HG03432 (cell line): Measurements from ENCODE around the gene ARID1B.

Experiments used
- ATAC-seq: cut with Tn5 transposase; IDR thresholded peaks from one replicate; pipeline ENCODE4 v1.9.1; 2021; ENCODE audit warnings: mild to moderate bottlenecking, moderate library complexity; ENCODE audit not compliant: unreplicated experiment

ARID1B gene

DNA sequence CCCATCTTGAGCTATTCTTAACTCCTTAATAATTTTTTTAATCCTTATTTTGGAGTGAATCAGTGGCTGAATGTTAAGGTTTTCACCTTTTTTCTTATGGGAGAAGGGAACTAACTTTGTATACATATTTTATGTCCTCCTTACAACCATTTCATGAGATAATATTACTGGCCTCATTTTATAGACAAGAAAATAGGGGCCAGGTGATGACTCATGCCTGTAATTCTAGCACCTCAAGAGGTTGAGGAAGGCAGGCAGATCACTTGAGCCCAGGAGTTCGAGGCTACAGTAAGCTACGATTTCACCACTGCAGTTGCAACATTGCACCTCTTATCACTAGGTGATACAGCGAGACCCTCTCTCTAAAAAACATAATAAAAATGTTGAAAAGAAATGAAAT, 417.5 kb downstream of the ARID1B start:
- no peak for ATAC-seq

DNA sequence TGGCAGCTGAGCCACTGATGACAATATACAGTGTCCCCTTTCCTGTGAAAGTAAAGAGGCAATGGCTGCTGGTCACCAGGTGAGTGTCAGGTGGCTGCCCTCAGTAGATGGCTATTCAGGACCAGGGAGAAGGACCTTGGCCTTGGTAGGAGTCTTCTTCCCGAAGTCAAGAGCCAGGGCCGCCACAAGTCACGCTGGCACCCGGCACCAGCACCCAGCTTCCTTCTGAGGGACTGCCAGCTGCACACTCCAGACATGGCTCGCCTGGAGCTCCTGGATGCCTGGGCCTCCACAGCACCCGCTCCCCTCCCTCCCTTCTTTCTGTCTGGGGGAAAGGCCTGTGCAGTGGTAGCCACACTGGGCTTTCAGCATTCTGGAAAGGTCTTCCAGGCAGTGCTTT, 419.2 kb downstream of the ARID1B start:
- ATAC-seq = no peak

DNA sequence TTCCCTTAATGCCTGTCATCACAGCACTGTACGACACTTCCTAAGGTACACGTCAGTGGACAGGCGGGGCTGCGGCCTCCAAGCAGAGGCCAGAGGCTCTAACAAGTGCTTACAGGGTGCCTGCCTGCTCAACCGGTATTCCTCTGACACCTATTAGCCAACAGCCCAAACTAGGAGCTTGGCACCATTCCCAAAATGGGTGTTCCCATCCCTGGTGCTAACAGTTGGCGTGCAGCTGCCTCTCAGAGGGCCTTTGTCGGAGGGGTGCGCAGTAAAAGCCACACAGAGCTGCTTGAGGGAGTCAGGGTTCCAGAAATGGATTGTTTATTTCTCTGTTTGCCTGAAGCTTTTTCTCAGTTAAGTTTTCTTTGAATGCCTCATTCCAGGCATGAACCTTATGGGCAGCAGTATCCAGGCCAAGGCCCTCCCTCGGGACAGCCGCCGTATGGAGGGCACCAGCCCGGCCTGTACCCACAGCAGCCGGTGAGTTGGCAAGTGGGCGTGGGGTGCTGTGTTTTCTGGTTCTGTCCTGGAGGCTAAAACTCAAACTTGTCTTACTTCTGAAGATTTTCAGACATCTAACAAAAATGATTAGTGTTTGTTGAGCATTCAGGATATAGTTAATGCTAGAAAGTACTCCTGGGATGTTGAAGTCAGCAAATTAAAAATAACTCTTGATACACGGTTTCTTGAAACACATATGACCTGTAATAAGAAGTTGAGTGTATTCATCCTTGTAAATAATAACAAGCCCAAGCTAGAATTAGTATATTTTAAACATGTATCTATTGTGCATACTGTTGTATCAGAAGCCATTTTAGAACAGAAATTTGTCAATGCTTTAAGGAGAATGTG, 421.5 kb downstream of the ARID1B start:
- no peak for ATAC-seq

DNA sequence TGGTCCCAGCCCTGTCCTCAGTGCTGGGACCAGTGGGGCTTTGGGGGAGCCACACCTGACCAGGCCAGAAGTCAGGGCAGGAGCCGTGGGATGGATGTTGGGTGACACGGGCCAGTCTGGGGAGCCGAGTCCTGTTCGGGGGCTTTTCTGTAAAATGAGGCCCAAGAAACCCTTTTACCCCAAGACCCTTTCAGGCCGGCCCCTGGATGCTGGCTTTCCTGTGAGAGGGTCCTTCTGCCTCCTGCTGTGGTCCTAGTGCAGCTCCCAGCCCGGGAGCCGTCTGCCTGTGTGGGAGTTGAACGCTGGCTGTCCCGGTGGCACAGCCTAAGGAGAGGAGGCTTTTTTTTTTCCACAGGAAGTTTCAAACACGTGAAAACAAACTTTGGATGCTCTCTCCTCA, 422.9 kb downstream of the ARID1B start:
- ATAC-seq = no peak

DNA sequence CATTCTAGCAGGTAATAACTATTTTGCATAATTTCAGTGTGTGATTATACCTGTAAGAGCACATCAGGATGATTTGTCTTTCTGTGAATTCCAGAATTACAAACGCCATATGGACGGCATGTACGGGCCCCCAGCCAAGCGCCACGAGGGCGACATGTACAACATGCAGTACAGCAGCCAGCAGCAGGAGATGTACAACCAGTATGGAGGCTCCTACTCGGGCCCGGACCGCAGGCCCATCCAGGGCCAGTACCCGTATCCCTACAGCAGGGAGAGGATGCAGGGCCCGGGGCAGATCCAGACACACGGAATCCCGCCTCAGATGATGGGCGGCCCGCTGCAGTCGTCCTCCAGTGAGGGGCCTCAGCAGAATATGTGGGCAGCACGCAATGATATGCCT, 423.4 kb downstream of the ARID1B start:
- no peak for ATAC-seq

DNA sequence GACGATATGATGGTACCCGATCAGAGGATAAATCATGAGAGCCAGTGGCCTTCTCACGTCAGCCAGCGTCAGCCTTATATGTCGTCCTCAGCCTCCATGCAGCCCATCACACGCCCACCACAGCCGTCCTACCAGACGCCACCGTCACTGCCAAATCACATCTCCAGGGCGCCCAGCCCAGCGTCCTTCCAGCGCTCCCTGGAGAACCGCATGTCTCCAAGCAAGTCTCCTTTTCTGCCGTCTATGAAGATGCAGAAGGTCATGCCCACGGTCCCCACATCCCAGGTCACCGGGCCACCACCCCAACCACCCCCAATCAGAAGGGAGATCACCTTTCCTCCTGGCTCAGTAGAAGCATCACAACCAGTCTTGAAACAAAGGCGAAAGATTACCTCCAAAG, 423.9 kb downstream of the ARID1B start:
- no peak for ATAC-seq

DNA sequence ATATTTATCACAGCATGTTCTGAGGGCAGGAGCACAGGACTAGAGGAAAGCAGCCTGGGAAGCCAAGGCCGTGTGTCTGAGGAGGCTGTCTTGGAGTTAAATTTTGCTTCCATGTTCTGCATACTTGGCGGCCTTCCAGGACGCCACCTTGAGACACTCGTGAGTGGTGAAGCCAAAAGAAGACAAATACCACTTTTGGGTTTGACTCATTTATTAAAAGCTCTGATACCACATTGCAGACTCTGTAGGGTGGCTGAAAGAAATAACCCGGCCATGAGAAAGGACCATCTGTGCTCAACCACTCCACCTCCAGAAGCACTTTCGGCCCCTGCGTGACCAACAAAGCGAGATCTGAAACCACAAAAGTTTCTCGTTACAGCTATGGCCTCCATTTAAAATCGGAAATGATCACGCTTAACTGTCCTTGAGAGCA, 426.1 kb downstream of the ARID1B start:
- ATAC-seq = peak; percentile 96

DNA sequence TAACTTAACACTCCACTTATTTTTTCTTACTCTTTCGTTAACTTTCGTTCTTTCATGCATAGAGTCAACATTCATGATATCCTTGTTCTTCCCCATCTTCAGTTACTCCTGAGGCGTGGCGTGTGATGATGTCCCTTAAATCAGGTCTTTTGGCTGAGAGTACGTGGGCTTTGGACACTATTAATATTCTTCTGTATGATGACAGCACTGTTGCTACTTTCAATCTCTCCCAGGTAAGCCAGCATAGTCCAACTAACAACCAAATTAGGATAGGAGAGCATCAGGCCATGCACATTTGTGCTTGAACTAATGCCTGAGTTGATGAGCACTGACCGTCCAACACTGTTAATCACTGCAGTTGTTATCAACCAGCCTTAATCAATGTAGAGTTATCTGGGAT, 426.6 kb downstream of the ARID1B start:
- no peak for ATAC-seq

DNA sequence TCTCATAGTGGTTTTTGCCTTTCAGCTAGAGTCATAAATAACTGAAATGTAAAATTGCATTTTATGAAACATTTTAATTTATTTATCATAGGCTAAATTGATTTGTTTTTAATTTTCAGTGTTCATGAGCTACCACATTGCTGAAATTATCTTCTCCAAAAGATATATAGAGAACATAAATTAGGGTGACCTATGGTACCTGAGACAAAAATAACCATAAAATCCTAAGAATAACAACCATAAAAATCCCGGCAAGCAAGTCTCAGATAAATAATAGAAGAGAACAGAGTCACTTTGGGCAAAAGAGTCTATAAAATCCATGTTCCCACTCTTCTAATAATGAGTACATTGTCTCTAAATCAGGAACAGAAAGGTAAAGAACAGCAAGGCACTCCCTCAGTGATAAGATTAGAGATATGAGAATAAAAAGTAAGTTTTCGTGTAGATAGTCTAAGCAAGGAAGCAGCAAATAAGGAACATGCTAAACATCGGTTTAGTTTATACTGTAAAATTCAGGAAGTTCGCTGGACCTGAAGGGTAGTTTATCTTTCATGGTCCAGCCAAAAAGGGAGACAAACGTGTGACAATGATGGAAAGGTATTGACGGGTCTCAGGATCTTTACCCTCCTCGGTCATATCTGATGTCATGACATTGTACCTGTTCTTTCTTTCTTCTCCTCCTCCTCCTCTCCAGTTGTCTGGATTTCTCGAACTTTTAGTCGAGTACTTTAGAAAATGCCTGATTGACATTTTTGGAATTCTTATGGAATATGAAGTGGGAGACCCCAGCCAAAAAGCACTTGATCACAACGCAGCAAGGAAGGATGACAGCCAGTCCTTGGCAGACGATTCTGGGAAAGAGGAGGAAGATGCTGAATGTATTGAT, 428.5 kb downstream of the ARID1B start:
- ATAC-seq = no peak

DNA sequence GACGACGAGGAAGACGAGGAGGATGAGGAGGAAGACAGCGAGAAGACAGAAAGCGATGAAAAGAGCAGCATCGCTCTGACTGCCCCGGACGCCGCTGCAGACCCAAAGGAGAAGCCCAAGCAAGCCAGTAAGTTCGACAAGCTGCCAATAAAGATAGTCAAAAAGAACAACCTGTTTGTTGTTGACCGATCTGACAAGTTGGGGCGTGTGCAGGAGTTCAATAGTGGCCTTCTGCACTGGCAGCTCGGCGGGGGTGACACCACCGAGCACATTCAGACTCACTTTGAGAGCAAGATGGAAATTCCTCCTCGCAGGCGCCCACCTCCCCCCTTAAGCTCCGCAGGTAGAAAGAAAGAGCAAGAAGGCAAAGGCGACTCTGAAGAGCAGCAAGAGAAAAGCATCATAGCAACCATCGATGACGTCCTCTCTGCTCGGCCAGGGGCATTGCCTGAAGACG, 429.2 kb downstream of the ARID1B start:
- ATAC-seq = no peak

DNA sequence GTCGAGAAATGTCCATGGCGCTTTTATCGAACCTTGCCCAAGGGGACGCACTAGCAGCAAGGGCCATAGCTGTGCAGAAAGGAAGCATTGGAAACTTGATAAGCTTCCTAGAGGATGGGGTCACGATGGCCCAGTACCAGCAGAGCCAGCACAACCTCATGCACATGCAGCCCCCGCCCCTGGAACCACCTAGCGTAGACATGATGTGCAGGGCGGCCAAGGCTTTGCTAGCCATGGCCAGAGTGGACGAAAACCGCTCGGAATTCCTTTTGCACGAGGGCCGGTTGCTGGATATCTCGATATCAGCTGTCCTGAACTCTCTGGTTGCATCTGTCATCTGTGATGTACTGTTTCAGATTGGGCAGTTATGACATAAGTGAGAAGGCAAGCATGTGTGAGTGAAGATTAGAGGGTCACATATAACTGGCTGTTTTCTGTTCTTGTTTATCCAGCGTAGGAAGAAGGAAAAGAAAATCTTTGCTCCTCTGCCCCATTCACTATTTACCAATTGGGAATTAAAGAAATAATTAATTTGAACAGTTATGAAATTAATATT, 430.4 kb downstream of the ARID1B start:
- no peak for ATAC-seq

DNA sequence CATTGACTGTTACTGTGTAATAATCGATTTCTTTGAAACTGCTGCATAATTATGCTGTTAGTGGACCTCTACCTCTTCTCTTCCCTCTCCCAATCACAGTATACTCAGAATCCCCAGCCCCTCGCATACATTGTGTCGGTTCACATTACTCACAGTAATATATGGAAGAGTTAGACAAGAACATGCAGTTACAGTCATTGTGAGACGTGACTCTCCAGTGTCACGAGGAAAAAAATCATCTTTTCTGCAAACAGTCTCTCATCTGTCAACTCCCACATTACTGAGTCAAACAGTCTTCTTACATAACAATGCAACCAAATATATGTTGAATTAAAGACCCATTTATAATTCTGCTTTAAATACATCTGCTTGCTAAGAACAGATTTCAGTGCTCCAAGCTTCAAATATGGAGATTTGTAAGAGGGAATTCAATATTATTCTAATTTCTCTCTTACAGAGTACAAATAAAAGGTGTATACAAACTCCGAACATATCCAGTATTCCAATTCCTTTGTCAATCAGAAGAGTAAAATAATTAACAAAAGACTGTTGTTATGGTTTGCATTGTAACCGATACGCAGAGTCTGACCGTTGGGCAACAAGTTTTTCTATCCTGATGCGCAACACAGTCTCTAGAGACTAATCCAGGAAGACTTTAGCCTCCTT, 432.8 kb downstream of the ARID1B start:
- ATAC-seq = no peak

DNA sequence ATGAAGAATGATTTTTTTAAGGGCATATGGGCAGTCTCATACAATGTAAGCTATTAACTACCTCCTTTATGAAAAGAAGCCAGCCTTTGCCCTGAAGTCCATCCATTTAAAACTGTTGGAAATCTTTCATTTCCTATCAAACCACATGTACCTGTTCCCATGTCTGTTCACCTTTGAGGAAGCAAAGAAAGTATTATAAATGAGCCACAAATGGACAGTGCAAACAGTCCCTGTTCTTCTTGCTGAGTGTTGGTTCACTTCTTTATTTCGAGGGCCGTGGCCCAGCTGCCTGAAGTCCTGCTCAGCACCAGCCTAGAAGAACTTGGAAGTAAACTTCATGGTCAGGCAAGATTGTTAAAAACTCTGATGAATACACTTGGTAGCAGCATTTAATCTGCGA, 433.8 kb downstream of the ARID1B start:
- ATAC-seq = no peak

DNA sequence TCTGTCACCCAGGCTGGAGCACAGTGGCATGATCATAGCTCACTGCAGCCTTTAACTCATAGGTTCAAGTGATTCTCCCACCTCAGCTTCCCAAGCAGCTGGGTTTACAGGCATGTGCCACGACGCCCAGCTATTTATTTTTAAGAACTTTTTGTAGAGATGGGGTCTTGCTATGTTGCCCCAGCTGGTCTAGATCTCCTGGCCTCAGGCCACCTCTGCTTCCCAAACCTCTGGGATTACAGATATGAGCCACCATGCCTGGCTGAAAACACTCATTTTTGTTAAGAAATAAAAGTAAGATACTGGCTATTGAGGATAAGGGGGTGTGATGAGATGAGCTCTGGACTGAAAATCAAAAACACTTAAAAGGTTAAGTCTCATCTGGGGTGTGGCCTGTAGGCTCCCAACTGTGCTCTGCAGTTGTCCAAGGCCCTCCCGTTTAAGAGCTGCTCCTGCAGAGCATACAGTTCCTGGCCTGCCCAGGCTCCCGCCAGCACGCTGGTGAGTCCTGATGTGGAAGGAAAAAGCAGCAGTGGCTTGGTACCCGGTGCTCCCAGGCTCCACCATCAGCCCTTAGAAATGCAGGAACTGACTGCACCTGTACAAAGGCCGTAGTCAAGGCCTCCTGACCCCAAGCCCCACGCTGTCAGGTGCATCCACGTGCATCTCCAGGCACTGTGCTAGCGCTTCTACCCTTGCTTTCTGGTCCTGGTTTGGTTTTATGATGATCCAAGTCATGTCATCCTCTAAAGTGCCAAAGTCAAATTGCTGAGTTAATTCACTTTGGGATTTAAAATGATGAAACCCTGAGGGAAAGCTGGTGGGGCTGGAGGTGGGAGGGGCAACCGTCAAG, 434.7 kb downstream of the ARID1B start:
- ATAC-seq = no peak

DNA sequence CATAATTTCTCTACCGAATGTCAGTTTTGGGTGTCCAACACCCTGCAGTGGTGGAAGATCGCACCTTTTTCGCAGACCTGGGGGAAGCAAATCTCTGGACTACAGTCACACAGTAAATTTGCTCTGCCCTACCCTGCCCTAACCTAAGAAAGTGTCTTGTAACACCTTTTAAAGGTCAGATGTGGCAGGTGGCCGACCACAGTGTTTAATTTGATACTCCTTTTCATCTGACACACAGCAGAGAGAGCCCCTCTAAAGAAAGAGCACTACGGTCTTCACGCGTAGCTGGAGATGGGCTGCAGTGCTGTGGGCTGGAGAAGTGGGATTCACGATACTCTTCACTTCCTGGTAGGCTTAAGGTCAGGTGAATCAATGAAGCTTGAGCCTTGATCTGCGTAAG, 436.2 kb downstream of the ARID1B start:
- ATAC-seq = no peak

DNA sequence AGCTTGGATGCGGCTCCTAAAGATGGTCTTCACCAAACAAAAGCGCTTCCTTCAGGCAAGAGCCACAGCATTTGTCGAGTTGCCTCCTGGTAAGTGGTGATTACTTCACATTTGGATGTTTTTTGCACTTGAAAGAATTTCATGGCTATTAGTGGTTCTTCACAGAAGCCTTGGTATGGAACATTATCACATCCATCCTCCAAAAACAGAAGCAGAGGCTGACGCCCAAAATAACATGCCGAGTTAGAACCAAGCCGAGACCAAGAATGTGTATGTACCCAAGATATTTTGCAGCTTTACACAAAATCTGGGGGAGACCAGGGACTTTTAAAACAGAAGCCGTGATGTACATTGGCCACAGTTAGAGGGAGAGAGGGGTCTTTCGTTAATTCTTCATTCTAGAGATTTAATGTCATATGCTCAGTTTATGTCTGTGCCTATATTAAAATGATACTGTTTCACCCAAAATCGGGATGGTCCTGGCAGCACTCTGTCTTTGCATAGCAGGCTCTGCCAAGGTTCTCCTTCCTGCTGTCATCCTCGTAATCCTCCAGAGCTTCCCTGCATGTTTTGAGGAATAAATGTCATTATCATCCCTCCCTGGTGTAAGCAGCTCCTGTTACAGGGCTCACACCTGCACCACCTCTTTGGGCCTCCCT, 436.9 kb downstream of the ARID1B start:
- no peak for ATAC-seq

DNA sequence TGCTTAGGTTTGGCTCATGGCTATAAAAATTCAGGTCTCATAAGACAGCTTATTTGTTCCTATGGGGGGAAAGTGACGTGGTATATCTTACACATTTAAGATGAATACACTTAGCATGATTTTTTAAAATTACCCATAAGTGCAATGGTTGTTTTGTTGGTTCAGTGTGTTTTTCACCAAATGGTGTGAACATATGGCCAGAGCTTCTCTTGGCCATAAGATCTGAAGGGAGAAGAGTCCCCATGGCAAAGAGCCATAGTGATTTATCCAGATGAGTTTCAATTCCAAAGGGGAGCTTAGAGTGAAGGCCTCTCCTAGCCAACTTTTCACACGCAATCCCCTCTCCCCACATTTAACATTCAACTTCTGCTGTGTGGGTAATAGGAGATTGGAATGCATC, 438.5 kb downstream of the ARID1B start:
- no peak for ATAC-seq

DNA sequence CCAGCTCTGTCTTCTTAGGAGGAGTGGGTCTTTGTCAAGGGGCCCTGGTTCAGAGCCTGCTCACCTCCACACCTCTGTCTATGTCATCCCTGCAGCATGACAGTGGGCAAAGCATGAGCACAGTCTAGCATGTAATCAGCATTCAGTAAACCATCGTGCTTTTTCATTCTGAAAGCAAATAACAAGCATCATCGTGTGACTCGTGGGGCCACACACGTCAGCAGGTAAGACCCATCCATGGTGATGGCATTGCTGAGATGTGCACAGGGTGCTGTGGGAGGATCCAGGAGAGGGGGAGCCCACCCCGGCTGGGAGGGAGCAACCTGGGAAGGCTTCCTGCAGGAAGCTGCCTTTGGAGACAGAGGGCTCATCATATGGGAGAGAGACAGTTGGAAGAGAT, 439.4 kb downstream of the ARID1B start:
- no peak for ATAC-seq

DNA sequence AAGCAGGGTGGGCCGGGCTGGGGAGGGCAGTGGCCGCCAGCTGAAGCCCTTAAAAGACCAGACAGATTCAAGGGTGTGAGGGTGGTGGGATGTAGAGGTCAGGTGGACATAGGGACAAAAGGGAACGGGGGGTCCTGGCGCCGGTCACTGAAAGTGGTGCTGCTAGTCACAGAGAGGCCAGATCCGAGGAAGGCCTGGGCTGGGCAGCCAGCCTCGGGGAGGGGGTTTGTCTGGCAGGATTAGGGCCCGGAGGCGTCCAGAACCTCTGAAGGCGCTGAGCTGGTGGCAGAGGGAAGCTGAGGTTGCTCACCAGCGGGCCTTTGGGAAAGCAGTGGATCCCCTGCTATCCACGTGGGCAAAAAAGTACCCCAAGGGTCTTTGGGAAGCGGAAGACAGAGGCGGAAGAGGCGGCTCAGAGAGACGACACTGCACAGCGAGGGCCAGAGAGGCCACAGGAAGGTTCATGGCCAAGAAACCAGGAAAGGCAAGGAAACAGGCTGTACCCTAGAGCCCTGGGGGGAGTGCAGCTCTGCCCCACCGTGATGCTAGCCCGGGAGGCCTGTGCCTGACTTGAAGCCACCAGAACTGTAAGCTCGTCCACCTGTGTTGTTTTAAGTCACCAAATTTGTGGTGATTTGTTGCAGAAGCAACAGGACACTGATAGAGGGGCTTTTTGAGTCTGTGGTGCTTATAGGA, 440.2 kb downstream of the ARID1B start:
- ATAC-seq = no peak
